Measurements from ENCODE around the gene FIS1.
"Not testable (repeated sequence)": the region's sequence is repeated elsewhere in the genome, so short reads cannot be mapped to it uniquely, and the experiment has no call there.

FIS1 gene

GRCh38 chr7:101287032-101287431, 42.2 kb upstream of the FIS1 start:
- H3K4me3 ChIP-seq (ENCODE audit: low read depth, low read length) = no peak overlapping the region
- DNase-seq (ENCODE audit: low read depth) = no peak
- no peak for TF ChIP-seq CTCF (IDR thresholded peaks at IDR 0.05; ENCODE audit: insufficient read depth, low read depth, low read length, missing control alignments)

- not testable (repeated sequence) for DNase-seq (ENCODE audit: low read depth); H3K4me3 ChIP-seq (ENCODE audit: low read depth, low read length)
Observed at GRCh38 chr7:101285880-101286279, 41.0 kb upstream of the FIS1 start.

- DNase-seq (ENCODE audit: low read depth) = no peak
- H3K4me3 ChIP-seq (ENCODE audit: low read depth, low read length) = no peak overlapping the region
- no peak for TF ChIP-seq CTCF (IDR thresholded peaks at IDR 0.05; ENCODE audit: insufficient read depth, low read depth, low read length, missing control alignments)
Observed at GRCh38 chr7:101285171-101285570, 40.3 kb upstream of the FIS1 start.

GRCh38 chr7:101280912-101281311, 36.0 kb upstream of the FIS1 start:
- DNase-seq (ENCODE audit: low read depth); H3K4me3 ChIP-seq (ENCODE audit: low read depth, low read length): not testable (repeated sequence)

GRCh38 chr7:101278461-101279292, 33.8 kb upstream of the FIS1 start:
- TF ChIP-seq CTCF (IDR thresholded peaks at IDR 0.05; ENCODE audit: insufficient read depth, low read depth, low read length, missing control alignments) = no peak
- DNase-seq (ENCODE audit: low read depth) = no peak
- H3K4me3 ChIP-seq (ENCODE audit: low read depth, low read length) = no peak overlapping the region

GRCh38 chr7:101277155-101277554, 32.3 kb upstream of the FIS1 start:
- no peak for DNase-seq (ENCODE audit: low read depth)
- no peak overlapping the region for H3K4me3 ChIP-seq (ENCODE audit: low read depth, low read length)
- TF ChIP-seq CTCF (IDR thresholded peaks at IDR 0.05; ENCODE audit: insufficient read depth, low read depth, low read length, missing control alignments) = no peak

- H3K4me3 ChIP-seq (ENCODE audit: low read depth, low read length) = no peak overlapping the region
- no peak for TF ChIP-seq CTCF (IDR thresholded peaks at IDR 0.05; ENCODE audit: insufficient read depth, low read depth, low read length, missing control alignments)
- no peak for DNase-seq (ENCODE audit: low read depth)
Observed at GRCh38 chr7:101273206-101273605, 28.3 kb upstream of the FIS1 start.

GRCh38 chr7:101271021-101271420, 26.1 kb upstream of the FIS1 start:
- no peak overlapping the region for H3K4me3 ChIP-seq (ENCODE audit: low read depth, low read length)
- no peak for TF ChIP-seq CTCF (IDR thresholded peaks at IDR 0.05; ENCODE audit: insufficient read depth, low read depth, low read length, missing control alignments)
- DNase-seq (ENCODE audit: low read depth) = no peak

All from GM12865 (cell line).